ENCODE data around the gene VMP1.

- TF ChIP-seq CTCF (IDR thresholded peaks at IDR 0.05; ENCODE audit: insufficient read depth, low read length) (no peak), POLR2AphosphoS5 (IDR thresholded peaks at IDR 0.05; ENCODE audit: low read depth) (no peak)
Observed at GRCh38 chr17:59678918-59679317, 28.5 kb upstream of the VMP1 start.
